ENCODE measurements around the gene GPS1. TPM values are rescaled to one million over a fixed set of nuclear protein-coding genes. Genes with fewer than 3 reads are reported as not detected.

The GPS1 gene
- total RNA-seq, 1 experiment from 2014 or later: 223 TPM

- no peaks in the 10 kb centered on the region for H3K27me3 ChIP-seq (replicated peaks)
- H3K9me3 ChIP-seq (replicated peaks): no peaks in the 10 kb centered on the region
- H3K4me1 ChIP-seq (replicated peaks): peaks cover 21% of the 10 kb centered on the region
- peaks cover 8% of the 10 kb centered on the region; the same call in 1 of the 2 replicates for H3K36me3 ChIP-seq
- no peak overlapping the region for H3K27ac ChIP-seq
- no peak for DNase-seq (ENCODE audit: low read depth in 1 of 2, low spot score in 2 of 2)
- H3K4me3 ChIP-seq: no peak overlapping the region
Observed at GRCh38 chr17:82010575-82011525, 40.8 kb upstream of the GPS1 start.

GRCh38 chr17:82011617-82012187 is 40.0 kb upstream of the GPS1 start:
- no peaks in the 10 kb centered on the region for H3K27me3 ChIP-seq (replicated peaks)
- peaks cover 13% of the 10 kb centered on the region for H3K4me1 ChIP-seq (replicated peaks)
- no peak overlapping the region for H3K4me3 ChIP-seq
- no peak overlapping the region for H3K27ac ChIP-seq
- H3K36me3 ChIP-seq: peaks cover 11% of the 10 kb centered on the region; the same call in 1 of the 2 replicates
- H3K9me3 ChIP-seq (replicated peaks): no peaks in the 10 kb centered on the region
- no peak for DNase-seq (ENCODE audit: low read depth in 1 of 2, low spot score in 2 of 2)

- no peak overlapping the region for H3K27ac ChIP-seq
- DNase-seq (ENCODE audit: low read depth in 1 of 2, low spot score in 2 of 2): no peak
- H3K9me3 ChIP-seq (replicated peaks): no peaks in the 10 kb centered on the region
- no peaks in the 10 kb centered on the region for H3K27me3 ChIP-seq (replicated peaks)
- peaks cover 7% of the 10 kb centered on the region for H3K4me1 ChIP-seq (replicated peaks)
- no peak overlapping the region for H3K4me3 ChIP-seq
- peaks cover 14% of the 10 kb centered on the region; the same call in 1 of the 2 replicates for H3K36me3 ChIP-seq
Observed at GRCh38 chr17:82012261-82012639, 39.4 kb upstream of the GPS1 start.

GRCh38 chr17:82012640-82013295 is 38.9 kb upstream of the GPS1 start:
- Histone ChIP-seq H3K27me3 (replicated peaks) (no peaks in the 10 kb centered on the region), H3K27ac (no peak overlapping the region), H3K36me3 (peaks cover 19% of the 10 kb centered on the region), H3K4me1 (replicated peaks) (peaks cover 2% of the 10 kb centered on the region; the same call in 1 of the 2 replicates), H3K4me3 (no peak overlapping the region), H3K9me3 (replicated peaks) (no peaks in the 10 kb centered on the region)
- DNase-seq (ENCODE audit: low read depth in 1 of 2, low spot score in 2 of 2): no peak

GRCh38 chr17:82013341-82013740 is 38.4 kb upstream of the GPS1 start:
- Histone ChIP-seq H3K4me1 (replicated peaks) (no peaks in the 10 kb centered on the region), H3K9me3 (replicated peaks) (no peaks in the 10 kb centered on the region), H3K4me3 (no peak overlapping the region), H3K27ac (no peak overlapping the region), H3K36me3 (peaks cover 25% of the 10 kb centered on the region), H3K27me3 (replicated peaks) (no peaks in the 10 kb centered on the region)
- no peak for DNase-seq (ENCODE audit: low read depth in 1 of 2, low spot score in 2 of 2)

- no peak overlapping the region for H3K27ac ChIP-seq
- H3K4me1 ChIP-seq (replicated peaks): no peaks in the 10 kb centered on the region
- no peak for DNase-seq (ENCODE audit: low read depth in 1 of 2, low spot score in 2 of 2)
- no peaks in the 10 kb centered on the region for H3K9me3 ChIP-seq (replicated peaks)
- H3K27me3 ChIP-seq (replicated peaks): no peaks in the 10 kb centered on the region
- H3K36me3 ChIP-seq: peaks cover 30% of the 10 kb centered on the region
- no peak overlapping the region for H3K4me3 ChIP-seq
Observed at GRCh38 chr17:82013772-82014321, 37.9 kb upstream of the GPS1 start.

GRCh38 chr17:82014432-82014831 is 37.3 kb upstream of the GPS1 start:
- peaks cover 36% of the 10 kb centered on the region for H3K36me3 ChIP-seq
- no peak for DNase-seq (ENCODE audit: low read depth in 1 of 2, low spot score in 2 of 2)
- H3K4me3 ChIP-seq: no peak overlapping the region
- H3K27ac ChIP-seq: no peak overlapping the region
- no peaks in the 10 kb centered on the region for H3K27me3 ChIP-seq (replicated peaks)
- H3K9me3 ChIP-seq (replicated peaks): no peaks in the 10 kb centered on the region
- H3K4me1 ChIP-seq (replicated peaks): no peaks in the 10 kb centered on the region

- peaks cover 38% of the 10 kb centered on the region for H3K36me3 ChIP-seq
- H3K27me3 ChIP-seq (replicated peaks): no peaks in the 10 kb centered on the region
- H3K9me3 ChIP-seq (replicated peaks): no peaks in the 10 kb centered on the region
- no peaks in the 10 kb centered on the region for H3K4me1 ChIP-seq (replicated peaks)
- H3K27ac ChIP-seq: no peak overlapping the region
- DNase-seq (ENCODE audit: low read depth in 1 of 2, low spot score in 2 of 2): no peak
- H3K4me3 ChIP-seq: no peak overlapping the region
Observed at GRCh38 chr17:82014971-82015310, 36.8 kb upstream of the GPS1 start.

- Histone ChIP-seq H3K27me3 (replicated peaks) (no peaks in the 10 kb centered on the region), H3K4me3 (no peak overlapping the region), H3K9me3 (replicated peaks) (no peaks in the 10 kb centered on the region), H3K36me3 (peaks cover 40% of the 10 kb centered on the region), H3K4me1 (replicated peaks) (no peaks in the 10 kb centered on the region), H3K27ac (no peak overlapping the region)
- no peak for DNase-seq (ENCODE audit: low read depth in 1 of 2, low spot score in 2 of 2)
Observed at GRCh38 chr17:82015311-82015971, 36.3 kb upstream of the GPS1 start.

- DNase-seq (ENCODE audit: low read depth in 1 of 2, low spot score in 2 of 2): no peak
- no peak overlapping the region for H3K27ac ChIP-seq
- no peaks in the 10 kb centered on the region for H3K27me3 ChIP-seq (replicated peaks)
- H3K4me1 ChIP-seq (replicated peaks): peaks cover 6% of the 10 kb centered on the region
- no peak overlapping the region for H3K4me3 ChIP-seq
- peaks cover 41% of the 10 kb centered on the region for H3K36me3 ChIP-seq
- H3K9me3 ChIP-seq (replicated peaks): no peaks in the 10 kb centered on the region
Observed at GRCh38 chr17:82016061-82016874, 35.4 kb upstream of the GPS1 start.

- H3K4me3 ChIP-seq: no peak overlapping the region
- no peak for DNase-seq (ENCODE audit: low read depth in 1 of 2, low spot score in 2 of 2)
- no peaks in the 10 kb centered on the region for H3K27me3 ChIP-seq (replicated peaks)
- no peak overlapping the region for H3K27ac ChIP-seq
- H3K9me3 ChIP-seq (replicated peaks): no peaks in the 10 kb centered on the region
- H3K4me1 ChIP-seq (replicated peaks): peaks cover 13% of the 10 kb centered on the region
- H3K36me3 ChIP-seq: peaks cover 39% of the 10 kb centered on the region
Observed at GRCh38 chr17:82016875-82017459, 34.7 kb upstream of the GPS1 start.

- no peaks in the 10 kb centered on the region for H3K27me3 ChIP-seq (replicated peaks)
- H3K4me3 ChIP-seq: no peak overlapping the region
- peaks cover 44% of the 10 kb centered on the region for H3K36me3 ChIP-seq
- no peak for DNase-seq (ENCODE audit: low read depth in 1 of 2, low spot score in 2 of 2)
- H3K27ac ChIP-seq: no peak overlapping the region
- peaks cover 20% of the 10 kb centered on the region for H3K4me1 ChIP-seq (replicated peaks)
- no peaks in the 10 kb centered on the region; the same call in 1 of the 2 replicates for H3K9me3 ChIP-seq (replicated peaks)
Observed at GRCh38 chr17:82017612-82018151, 34.0 kb upstream of the GPS1 start.

All from SJSA1 (cell line).